GM21381 (cell line): ENCODE data around the gene SLC6A12.
"Not testable (repeated sequence)": the region's sequence is repeated elsewhere in the genome, so short reads cannot be mapped to it uniquely, and the experiment has no call there.

Source experiments
- ATAC-seq: cut with Tn5 transposase; IDR thresholded peaks from one replicate; pipeline ENCODE4 v1.9.1; 2021; ENCODE audit warnings: mild to moderate bottlenecking, moderate library complexity; ENCODE audit not compliant: unreplicated experiment

SLC6A12 gene

DNA sequence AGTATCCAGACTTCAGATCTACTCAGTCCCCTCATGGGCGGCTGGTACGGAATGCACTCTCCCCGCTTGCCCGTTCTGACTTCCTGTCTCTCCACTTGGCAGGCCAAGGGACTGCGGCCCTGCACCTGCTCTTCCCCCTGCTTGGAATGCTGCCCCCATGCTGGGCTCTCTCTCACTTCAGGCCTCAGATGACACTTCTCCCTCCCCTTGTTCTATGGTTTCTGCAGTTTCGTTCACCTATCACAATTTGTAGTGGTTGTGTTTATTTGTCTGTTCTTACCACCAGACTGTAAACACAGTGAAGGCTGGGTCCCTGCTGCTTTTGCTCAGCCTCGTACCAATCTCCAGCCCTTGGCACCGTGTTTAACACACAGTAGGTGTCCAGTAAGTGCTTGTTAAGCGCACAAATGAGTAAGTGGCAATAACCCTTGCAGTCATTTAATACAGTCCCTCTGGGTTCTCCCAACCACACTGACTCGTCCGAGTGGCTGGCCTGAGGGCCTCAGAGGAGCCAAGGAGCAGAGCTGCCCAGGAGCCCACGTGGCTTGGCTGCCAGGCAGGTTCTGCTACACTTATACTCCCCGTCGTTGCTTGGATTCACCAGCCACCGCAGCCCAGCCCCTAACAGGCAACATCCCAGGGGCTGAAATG is 11.8 kb downstream of the SLC6A12 start:
- no peak for ATAC-seq

DNA sequence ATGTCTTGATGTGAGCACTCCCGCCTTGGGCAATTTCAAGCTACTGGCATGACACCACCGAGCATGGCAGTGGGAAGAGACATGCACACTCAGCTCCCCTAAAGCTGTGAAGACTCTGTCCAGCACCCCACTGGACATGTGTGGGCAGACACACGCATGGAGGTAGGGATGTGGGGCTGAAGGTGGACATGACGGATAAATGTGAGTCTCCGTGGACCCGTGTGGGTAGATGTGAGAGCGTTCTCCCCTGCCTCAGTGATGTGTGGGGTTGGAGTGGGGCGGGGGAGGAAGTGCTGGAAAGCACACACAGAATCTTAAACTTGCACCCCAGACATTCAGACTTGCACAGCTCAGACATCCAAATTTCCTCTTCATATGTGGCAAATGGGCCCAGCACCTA is 12.6 kb downstream of the SLC6A12 start:
- ATAC-seq = no peak

DNA sequence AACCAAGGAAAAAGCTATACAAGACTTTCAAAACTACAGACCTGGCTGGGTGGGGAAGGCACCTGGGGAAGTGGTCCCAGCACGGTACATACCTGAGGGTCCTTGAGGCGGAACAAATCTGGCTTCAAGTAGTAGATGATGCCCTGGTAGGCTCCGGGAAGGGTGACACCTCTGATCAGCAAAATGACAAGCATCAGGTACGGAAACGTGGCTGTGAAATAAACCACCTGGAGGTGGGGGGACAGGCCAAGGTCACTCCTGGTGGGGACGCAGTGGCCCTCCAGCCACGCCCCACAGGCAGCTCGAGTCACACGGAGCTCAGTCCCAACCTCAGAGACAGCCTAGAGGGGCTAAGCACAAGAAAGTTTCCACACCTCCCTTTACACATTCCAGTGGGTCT is 15.3 kb downstream of the SLC6A12 start:
- ATAC-seq = no peak

DNA sequence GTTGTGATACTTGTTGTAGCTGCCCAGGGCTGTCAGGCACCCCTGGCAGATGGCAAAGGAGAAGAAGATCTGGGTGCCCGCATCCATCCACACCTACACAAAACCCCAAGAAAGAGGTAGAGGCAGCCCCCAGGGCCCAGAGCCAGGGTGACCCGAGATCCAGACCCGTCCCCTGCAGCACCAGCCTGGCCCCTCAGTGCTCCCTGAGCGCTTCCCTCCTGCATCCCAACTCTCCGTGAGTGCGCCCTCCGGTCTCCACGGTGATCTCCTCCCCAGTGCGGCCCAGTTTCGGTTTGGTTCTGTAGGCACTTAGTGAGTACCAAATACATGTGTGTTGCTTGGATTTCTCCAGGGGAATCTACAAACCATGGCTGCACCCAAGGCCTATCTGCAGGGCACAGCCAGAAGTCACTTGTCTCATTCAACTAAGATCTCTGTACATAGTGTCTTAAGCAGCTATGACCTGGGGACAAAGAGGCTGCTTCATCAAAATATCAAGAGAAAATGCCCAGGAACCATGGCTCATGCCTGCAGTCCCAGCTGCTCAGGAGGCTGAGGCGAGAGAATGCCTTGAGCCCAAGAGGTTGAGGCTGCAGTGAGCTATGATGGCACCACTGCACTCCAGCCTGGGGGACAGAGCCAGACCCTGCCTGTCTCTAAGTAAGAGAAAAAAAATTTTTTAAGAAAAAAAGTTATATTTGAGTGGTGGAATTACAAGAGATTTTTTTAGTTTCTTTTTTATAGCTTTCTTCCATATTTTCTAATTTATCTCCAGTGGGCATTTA is 15.9 kb downstream of the SLC6A12 start:
- ATAC-seq = no peak

DNA sequence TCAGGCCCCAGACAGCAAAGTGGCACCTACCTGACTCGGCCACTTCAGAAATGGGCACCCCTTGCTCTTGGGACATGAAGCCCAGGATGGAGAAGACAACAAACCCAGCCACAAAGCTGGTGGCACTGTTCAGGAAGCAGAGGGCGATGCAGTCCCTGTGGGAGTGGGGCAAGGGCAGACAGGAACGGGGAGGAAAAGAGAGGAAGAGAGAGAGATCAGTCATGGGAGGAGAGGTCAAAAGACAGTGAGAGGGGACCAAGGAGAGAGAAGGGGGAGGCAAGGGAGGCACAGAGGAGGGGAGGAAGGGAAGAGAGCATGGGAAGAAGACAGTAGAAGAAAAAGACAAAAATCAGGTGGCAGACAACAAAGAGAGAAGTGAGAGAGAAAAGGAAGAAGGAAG is 16.6 kb downstream of the SLC6A12 start:
- no peak for ATAC-seq

DNA sequence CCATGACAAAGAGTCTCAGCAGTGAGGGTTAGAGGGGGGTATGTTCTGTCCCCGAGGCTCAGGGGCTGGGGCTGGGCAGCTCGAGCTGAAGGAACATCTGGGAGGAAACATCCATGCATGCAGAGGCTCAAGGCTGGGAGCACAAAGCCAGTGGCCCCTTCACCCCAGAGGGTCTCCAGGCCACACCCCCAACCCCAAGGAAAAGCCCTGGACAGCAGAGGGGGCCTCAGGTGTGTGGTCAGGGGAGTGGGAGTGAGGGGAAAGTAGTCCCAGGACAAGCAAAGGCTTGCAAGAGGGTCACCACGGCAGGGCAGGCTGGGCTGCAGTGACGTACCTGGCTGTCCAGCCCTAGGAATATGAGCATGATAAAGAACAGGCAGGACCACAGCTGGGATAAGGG is 17.5 kb downstream of the SLC6A12 start:
- ATAC-seq = no peak

DNA sequence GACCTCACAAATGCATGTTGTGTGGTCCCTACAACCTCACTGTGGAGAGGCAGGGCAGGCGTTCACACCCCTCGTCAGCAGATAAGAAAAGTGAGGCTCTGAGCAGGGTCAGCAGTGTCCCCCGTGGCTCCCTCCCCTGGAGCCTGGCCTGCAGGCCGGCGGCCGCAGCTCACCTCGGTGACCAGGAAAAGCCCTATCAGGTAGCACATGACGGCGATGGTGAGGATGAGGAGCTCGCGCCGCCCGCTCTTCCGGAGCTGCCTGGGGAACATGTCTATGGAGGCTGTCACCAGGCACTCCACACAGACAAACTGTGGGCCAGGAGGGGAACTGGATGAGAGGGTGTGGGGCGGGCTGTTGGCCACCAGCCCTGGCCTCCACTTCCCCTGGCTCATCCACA is 18.0 kb downstream of the SLC6A12 start:
- ATAC-seq = no peak

DNA sequence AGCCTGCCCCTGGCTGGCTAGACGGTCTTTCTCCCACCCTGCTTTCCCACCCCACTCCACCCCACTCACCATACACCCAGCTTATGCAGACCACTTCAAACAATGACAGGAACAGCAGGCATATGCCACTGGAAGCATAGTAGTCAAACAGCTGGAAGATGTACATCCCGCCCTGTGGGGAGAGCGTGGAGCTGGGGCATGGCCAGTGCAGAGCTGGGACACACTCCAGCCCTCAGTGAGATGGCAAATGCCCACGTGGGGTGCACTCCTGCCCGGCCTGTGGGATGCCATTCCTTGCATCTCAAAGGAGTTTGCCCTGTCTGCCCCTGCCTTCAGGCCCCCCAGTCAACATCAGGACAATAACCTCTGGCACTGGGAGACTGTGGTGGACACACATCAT is 18.8 kb downstream of the SLC6A12 start:
- ATAC-seq = no peak

DNA sequence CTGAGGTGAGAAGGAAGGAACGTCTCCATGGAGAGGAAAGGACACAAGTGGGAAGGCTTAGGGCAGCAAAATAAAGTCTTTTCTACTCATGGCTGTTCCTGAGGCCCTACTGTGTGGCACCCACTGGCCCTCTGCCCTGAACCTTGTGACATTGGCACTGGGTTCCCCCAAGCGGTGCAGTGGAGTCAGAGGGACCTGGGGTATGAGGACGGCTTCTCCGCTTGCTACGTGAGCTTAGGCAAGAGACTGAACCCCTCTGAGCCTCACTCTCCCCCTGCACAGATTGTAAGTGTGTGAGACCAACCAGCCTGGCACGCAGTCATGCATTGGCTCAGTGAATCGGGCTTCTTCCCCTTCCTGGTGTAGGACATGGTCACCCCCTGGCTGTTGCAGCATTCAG is 19.7 kb downstream of the SLC6A12 start:
- no peak for ATAC-seq

DNA sequence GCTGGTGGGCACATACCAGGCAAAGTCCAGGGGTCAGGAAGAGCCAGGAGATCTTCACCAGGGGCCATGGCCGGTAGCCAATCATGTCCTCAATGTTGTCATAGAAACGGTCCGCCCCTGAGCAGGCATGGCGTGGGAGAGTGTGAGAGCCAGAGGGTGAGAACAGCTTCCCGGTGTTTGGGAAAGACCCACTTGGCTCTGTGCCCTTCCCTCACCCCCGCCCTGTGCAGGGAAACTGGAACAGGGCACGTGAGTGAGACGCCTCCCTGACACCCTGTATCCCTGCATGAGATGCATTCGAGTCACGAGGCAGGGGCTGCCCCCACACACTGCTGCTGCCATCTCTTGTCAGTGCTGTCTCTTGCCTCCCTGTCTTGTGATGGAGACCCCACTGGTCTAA is 20.7 kb downstream of the SLC6A12 start:
- ATAC-seq = no peak

DNA sequence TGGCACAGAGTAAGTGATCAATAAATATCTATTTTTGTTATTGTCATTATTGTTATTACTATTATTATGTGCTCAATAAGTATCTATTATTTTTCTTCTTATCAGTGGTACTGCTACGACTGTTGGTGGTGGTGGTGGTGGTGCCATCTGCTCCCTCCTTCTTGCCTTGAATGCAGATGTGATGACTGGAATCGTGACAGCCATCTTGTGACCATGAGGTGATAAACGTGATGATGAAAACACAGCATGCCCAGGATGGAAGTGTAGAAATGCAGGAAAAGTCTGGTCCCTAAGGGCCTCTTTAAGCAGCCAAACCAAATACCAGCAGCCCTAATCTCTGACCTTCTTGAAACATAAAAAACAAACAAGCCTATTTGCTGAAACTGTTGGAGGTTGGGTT is 22.4 kb downstream of the SLC6A12 start:
- no peak for ATAC-seq

DNA sequence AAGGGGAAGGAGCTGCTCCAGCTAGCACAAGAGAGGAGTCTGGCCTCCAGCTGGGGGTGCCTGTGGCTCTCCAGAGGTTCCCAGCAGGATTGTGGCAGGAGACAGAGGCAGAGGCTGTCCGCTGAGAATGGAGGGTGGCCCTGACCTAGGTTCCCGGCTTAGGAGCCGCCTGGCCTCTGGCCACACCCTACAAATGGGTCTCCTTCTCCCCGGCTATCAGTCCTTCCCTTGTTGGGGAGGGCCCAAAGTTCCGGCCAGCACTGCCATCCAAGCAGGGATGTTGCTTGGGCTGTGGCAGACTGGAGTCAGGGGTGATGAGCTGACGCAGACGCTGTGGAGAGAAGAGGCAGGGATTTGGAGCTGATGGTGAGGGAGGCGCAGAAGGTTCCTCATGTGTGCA is 23.1 kb downstream of the SLC6A12 start:
- ATAC-seq = no peak

DNA sequence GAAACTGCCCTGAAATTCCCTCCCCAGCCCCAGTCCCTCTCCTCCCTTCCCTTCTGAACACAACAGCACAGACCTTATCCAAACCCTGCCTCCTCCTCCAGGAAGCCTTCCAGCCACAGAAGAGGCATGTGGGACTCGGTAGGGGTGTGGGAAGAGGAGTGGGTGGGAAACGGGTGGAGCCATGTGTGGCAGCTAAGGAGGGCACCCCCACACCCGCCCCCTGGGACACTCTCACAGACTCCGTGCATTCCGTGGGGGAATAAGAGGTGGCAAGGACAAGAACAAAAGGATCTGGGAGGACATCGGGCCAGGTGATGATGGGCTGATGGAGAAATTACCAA is 24.4 kb downstream of the SLC6A12 start:
- no peak for ATAC-seq

DNA sequence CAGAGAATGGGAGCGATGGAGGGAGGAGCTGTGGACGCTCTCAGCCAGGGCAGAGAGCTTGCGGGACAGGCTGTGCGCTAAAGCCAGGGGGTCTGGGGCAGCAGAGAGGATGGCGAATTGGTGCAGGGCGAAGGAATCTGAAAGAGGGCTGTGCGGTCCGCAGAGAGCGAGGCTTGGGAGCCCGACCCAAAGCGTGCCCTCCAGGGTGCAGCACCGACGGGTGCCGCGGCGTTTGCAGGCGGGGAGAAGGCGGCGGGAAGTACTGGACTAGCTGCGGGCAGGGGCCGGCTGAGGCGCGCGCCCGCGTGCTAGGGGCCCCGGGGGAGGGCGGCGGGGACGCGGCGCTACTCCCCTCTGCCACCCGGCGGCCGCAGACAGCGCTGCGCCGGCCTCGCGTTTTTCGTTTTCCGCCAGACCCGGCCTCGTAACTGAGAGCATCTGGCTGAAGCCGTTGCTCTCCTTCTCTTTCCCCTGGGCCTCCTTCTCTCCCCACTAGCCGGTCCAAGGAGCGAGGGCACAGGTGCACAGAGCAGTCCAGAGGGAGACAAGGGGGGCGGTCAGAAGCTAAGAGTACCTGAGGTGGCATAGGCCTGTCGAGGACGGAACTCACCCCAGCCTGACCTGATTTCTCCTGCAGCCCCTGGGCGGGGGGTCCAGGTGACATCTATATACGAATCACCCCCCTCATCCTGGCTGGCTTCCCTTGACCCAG is 24.9 kb downstream of the SLC6A12 start:
- ATAC-seq = no peak

DNA sequence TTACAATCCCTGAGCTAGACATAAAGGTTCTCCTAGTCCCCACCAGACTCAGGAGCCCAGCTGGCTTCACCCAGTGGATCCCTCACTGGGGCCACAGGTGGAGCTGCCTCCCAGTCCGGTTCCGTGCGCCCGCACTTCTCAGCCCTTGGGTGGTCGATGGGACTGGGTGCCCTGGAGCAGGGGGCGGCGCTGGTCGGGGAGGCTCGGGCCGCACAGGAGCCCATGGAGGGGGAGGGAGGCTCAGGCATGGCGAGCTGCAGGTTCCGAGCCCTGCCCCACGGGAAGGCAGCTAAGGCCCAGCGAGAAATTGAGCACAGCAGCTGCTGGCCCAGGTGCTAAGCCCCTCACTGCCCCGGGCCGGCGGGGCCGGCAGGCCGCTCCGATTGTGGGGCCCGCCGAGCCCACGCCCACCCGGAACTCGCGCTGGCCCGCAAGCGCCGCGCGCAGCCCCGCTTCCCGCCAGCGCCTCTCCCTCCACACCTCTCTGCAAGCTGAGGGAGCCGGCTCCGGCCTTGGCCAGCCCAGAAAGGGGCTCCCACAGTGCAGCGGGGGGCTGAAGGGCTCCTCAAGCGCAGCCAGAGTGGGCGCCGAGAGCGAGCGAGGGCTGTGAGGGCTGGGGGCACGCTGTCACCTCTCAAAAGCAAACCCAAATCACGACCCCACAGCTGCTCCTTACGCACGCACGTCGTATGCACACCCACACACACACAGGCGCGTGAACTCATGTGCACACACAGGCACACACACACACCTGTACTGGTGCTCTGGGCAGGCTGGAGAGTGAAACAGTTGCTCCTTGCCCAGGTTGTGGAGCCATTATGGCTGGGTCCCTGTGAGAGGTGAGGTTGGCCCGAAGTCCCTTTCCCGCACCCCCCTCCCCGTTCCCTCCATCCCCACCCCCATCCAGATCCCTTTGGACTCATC is 25.7 kb downstream of the SLC6A12 start:
- not testable (repeated sequence) for ATAC-seq

DNA sequence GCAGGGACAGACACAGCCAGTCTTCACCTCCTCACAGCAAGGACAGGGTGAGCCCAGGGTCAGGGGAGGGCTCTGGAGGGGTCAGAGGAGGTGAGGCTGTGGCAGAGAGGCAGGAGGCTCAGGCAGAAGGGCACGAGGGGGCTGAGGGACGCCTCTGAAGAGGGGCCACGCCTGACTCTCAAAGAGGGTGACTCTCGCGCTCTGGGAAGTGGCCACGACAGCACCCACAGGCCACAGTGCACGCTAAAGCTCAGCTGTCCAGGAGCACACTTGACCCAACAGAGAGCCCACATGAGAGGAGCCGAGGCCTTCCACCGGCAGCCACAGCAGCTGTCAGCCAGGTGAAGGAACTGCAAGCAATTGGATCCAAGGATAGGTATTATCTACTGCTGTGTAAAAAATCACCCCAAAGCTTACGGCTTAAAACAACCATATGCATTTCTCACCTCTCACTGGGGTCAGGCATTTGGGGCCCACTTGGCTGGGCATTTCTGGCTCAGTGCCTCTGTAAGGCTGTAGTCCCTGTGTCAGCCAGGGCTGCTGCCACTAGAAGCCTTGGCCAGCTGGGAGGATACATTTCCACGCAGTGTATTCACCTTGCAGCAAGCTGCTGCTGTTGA is 27.8 kb downstream of the SLC6A12 start:
- ATAC-seq = no peak

DNA sequence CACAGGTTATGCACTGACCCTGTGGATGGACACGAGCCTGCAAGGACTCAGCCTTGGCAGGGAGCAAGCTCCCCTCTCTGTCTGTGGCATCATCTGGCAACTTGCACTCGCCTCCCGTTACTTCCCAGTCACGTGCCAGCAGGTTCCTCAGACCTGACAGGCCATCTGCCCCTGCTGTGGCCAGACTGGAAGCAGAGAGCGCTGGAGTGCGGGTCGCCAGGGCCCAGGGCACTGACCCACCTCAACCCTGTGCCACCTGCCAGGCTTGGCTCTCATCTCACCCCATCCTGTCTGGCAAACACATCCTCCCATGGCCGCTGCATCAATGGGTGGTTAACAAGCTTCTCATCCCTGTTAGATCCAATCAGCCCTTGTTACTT is 28.4 kb downstream of the SLC6A12 start:
- ATAC-seq = no peak

DNA sequence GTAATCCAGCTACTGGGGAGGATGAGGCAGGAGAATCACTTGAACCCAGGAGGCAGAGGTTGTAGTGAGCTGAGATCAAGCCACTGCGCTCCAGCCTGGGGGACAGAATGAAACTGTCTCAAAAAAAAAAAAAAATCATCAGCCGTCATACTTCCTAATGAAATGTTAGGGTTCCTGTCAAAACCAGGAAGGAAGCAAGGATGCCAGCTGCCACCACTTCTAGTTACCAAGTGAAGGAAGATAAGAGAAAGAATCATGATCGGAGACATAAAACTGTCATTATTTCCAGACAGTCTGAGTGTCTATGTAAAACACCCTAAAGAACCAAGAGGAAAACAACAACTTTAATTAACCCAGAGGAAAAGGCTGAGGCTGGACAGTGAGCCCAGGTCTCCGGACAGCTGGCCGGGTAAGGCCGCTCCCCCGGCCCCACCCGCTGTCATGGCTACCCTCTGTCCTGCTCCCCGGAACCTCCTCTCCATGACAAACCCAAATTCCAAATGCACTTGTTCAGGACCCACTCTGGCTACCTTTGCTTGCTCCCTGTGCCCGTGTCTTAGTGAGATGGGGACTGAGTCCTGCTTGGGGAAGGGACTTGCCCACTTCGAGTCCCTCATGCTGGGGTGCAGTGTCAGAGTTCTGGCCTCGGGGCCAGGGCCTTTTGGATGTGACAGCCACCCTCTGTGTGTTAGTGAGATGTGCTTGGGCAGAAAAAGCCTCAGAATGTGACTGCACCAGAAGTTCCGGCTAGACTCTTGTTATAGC is 29.0 kb downstream of the SLC6A12 start:
- no peak for ATAC-seq

DNA sequence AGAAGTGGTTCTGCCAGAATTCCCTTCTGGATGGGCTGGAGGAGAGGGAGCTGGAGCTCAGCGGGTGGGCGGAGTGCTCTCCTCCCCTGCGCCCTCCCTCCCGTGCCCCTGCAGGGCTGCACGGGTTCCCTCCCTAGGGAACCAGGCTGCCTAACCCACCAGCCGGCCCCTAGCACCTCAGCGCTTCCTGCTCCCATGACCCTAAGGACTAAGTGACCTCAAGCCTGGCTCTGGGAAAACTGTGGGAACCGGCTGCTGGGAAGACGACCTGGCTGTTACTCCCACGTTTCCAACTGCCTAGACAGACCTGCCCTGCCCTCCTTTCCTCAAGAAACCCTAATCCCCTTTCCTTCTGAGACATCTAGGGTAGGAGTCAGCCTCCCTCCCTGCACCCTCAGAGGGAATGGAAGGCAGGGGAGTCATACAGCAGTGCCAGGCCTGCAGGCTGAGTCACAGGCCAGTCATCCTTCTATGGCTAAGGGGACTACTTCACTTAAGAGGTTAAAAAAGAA is 31.5 kb downstream of the SLC6A12 start:
- no peak for ATAC-seq

DNA sequence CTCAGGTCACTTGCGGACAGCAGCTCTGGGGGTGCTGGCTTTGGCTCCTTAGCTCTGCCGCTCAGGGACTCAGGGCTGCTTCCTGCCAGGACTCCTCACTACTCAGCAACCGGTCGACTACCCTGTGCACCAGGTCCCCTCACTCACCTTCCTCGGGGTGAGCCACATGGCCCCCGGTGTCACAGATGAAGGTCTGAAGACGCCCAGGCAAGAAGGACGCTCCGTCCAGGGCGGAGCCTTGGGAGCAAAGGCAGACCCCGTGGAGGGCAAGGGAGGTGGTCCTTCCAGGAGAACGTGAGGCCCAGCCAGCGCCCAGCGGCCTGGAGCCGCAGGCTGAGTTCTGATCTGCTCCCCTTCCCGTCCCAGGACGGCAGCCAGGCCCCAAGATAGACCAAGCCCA is 32.0 kb downstream of the SLC6A12 start:
- ATAC-seq = no peak
